ENCODE measurements around the gene TIMP4.

Gene TIMP4

GRCh38 chr3:12158387-12159226 is at the start of gene TIMP4:
Gene TIMP4, minus strand, starts transcription at chr3:12158912. Its CDS starts 72 bp downstream, at chr3:12158840.
- FAIRE-seq, result no peak

- no peak for FAIRE-seq
Measured at GRCh38 chr3:12205171-12205570, 46.5 kb upstream of the TIMP4 start.

GRCh38 chr3:12201813-12202212 is 43.1 kb upstream of the TIMP4 start:
- FAIRE-seq, result no peak

GRCh38 chr3:12198301-12198700 is 39.6 kb upstream of the TIMP4 start:
- no peak for FAIRE-seq

GRCh38 chr3:12197475-12197874 is 38.8 kb upstream of the TIMP4 start:
- no peak for FAIRE-seq

- no peak for FAIRE-seq
Measured at GRCh38 chr3:12196684-12197083, 38.0 kb upstream of the TIMP4 start.

- FAIRE-seq, result no peak
Measured at GRCh38 chr3:12195231-12195630, 36.5 kb upstream of the TIMP4 start.

- FAIRE-seq, result no peak
Measured at GRCh38 chr3:12194669-12195161, 36.0 kb upstream of the TIMP4 start.

- FAIRE-seq, result no peak
Measured at GRCh38 chr3:12194209-12194608, 35.5 kb upstream of the TIMP4 start.

- no peak for FAIRE-seq
Measured at GRCh38 chr3:12193485-12194165, 34.9 kb upstream of the TIMP4 start.

GRCh38 chr3:12192655-12193484 is 34.2 kb upstream of the TIMP4 start:
- FAIRE-seq, result no peak

GRCh38 chr3:12192173-12192572 is 33.5 kb upstream of the TIMP4 start:
- FAIRE-seq, result no peak

- FAIRE-seq, result no peak
Measured at GRCh38 chr3:12191559-12191958, 32.8 kb upstream of the TIMP4 start.

- no peak for FAIRE-seq
Measured at GRCh38 chr3:12190832-12191231, 32.1 kb upstream of the TIMP4 start.

GRCh38 chr3:12190221-12190807 is 31.6 kb upstream of the TIMP4 start:
- FAIRE-seq, result no peak

- no peak for FAIRE-seq
Measured at GRCh38 chr3:12188681-12189287, 30.1 kb upstream of the TIMP4 start.

- FAIRE-seq, result no peak
Measured at GRCh38 chr3:12188328-12188648, 29.6 kb upstream of the TIMP4 start.

GRCh38 chr3:12187448-12188327 is 29.0 kb upstream of the TIMP4 start:
- FAIRE-seq, result no peak

- no peak for FAIRE-seq
Measured at GRCh38 chr3:12186515-12187286, 28.0 kb upstream of the TIMP4 start.

- FAIRE-seq, result no peak
Measured at GRCh38 chr3:12186046-12186445, 27.3 kb upstream of the TIMP4 start.
